ENCODE results near the gene LLGL2. TPM values are rescaled to one million over a fixed set of nuclear protein-coding genes. Genes with fewer than 3 reads are reported as not detected.

The LLGL2 gene
- polyA plus RNA-seq, 2 donors = 71.6 to 139 TPM

- whole genome bisulfite sequencing, 2 donors = 50% methylated on average over 16 of the region's 16 CpGs
- H3K27ac ChIP-seq (ENCODE audit: low read depth in 2 of 2, low read length in 1 of 2) = peak overlapping the region in 1 of 2 donors; percentile 22
- H3K27me3 ChIP-seq (ENCODE audit: control insufficient read depth in 1 of 2, insufficient read depth in 2 of 2, low read length in 2 of 2) = no peaks in the 10 kb centered on the region
- H3K4me1 ChIP-seq (ENCODE audit: control insufficient read depth in 2 of 2, insufficient read depth in 2 of 2, low read length in 1 of 2) = peaks cover 0 to 2% of the 10 kb centered on the region in 2 donors
- no peaks in the 10 kb centered on the region for H3K9me3 ChIP-seq (ENCODE audit: control insufficient read depth in 2 of 2, insufficient read depth in 1 of 2, low read depth in 1 of 2, low read length in 1 of 2)
- H3K4me3 ChIP-seq (ENCODE audit: low read depth in 1 of 2, low read length in 2 of 2) = no peak overlapping the region
- peaks cover 11 to 53% of the 10 kb centered on the region in 2 donors for H3K36me3 ChIP-seq (ENCODE audit: control insufficient read depth in 2 of 2, insufficient read depth in 2 of 2, low read length in 1 of 2)
Observed at GRCh38 chr17:75499313-75500022, 26.0 kb upstream of the LLGL2 start.

GRCh38 chr17:75500419-75501216, 24.9 kb upstream of the LLGL2 start:
- Histone ChIP-seq H3K27ac (ENCODE audit: low read depth in 2 of 2, low read length in 1 of 2) (no peak overlapping the region), H3K4me3 (ENCODE audit: low read depth in 1 of 2, low read length in 2 of 2) (no peak overlapping the region), H3K4me1 (ENCODE audit: control insufficient read depth in 2 of 2, insufficient read depth in 2 of 2, low read length in 1 of 2) (peaks cover 0 to 2% of the 10 kb centered on the region in 2 donors), H3K9me3 (ENCODE audit: control insufficient read depth in 2 of 2, insufficient read depth in 1 of 2, low read depth in 1 of 2, low read length in 1 of 2) (no peaks in the 10 kb centered on the region), H3K27me3 (ENCODE audit: control insufficient read depth in 1 of 2, insufficient read depth in 2 of 2, low read length in 2 of 2) (no peaks in the 10 kb centered on the region), H3K36me3 (ENCODE audit: control insufficient read depth in 2 of 2, insufficient read depth in 2 of 2, low read length in 1 of 2) (peaks cover 11 to 50% of the 10 kb centered on the region in 2 donors)
- 80 to 82% methylated on average over 17 of the region's 17 CpGs for WGBS, 2 donors

- no peaks in the 10 kb centered on the region for H3K27me3 ChIP-seq (ENCODE audit: control insufficient read depth in 1 of 2, insufficient read depth in 2 of 2, low read length in 2 of 2)
- peak overlapping the region in 1 of 2 donors; percentile 0 for H3K27ac ChIP-seq (ENCODE audit: low read depth in 2 of 2, low read length in 1 of 2)
- peaks cover 4 to 50% of the 10 kb centered on the region in 2 donors for H3K36me3 ChIP-seq (ENCODE audit: control insufficient read depth in 2 of 2, insufficient read depth in 2 of 2, low read length in 1 of 2)
- 64% methylated on average over 20 to 21 of the region's 21 CpGs for WGBS, 2 donors
- H3K9me3 ChIP-seq (ENCODE audit: control insufficient read depth in 2 of 2, insufficient read depth in 1 of 2, low read depth in 1 of 2, low read length in 1 of 2) = no peaks in the 10 kb centered on the region
- H3K4me1 ChIP-seq (ENCODE audit: control insufficient read depth in 2 of 2, insufficient read depth in 2 of 2, low read length in 1 of 2) = peaks cover 0 to 2% of the 10 kb centered on the region in 2 donors
- no peak overlapping the region for H3K4me3 ChIP-seq (ENCODE audit: low read depth in 1 of 2, low read length in 2 of 2)
Observed at GRCh38 chr17:75501378-75502071, 24.0 kb upstream of the LLGL2 start.

GRCh38 chr17:75502072-75502720, 23.3 kb upstream of the LLGL2 start:
- H3K36me3 ChIP-seq (ENCODE audit: control insufficient read depth in 2 of 2, insufficient read depth in 2 of 2, low read length in 1 of 2) = peaks cover 5 to 53% of the 10 kb centered on the region in 2 donors
- no peak overlapping the region for H3K27ac ChIP-seq (ENCODE audit: low read depth in 2 of 2, low read length in 1 of 2)
- 79 to 85% methylated on average over 24 to 40 of the region's 40 CpGs for WGBS, 2 donors
- no peaks in the 10 kb centered on the region for H3K27me3 ChIP-seq (ENCODE audit: control insufficient read depth in 1 of 2, insufficient read depth in 2 of 2, low read length in 2 of 2)
- no peaks in the 10 kb centered on the region for H3K9me3 ChIP-seq (ENCODE audit: control insufficient read depth in 2 of 2, insufficient read depth in 1 of 2, low read depth in 1 of 2, low read length in 1 of 2)
- no peak overlapping the region for H3K4me3 ChIP-seq (ENCODE audit: low read depth in 1 of 2, low read length in 2 of 2)
- H3K4me1 ChIP-seq (ENCODE audit: control insufficient read depth in 2 of 2, insufficient read depth in 2 of 2, low read length in 1 of 2) = peaks cover 0 to 2% of the 10 kb centered on the region in 2 donors

- 89 to 92% methylated on average over 25 of the region's 25 CpGs for WGBS, 2 donors
- no peaks in the 10 kb centered on the region for H3K27me3 ChIP-seq (ENCODE audit: control insufficient read depth in 1 of 2, insufficient read depth in 2 of 2, low read length in 2 of 2)
- H3K36me3 ChIP-seq (ENCODE audit: control insufficient read depth in 2 of 2, insufficient read depth in 2 of 2, low read length in 1 of 2) = peaks cover 9 to 57% of the 10 kb centered on the region in 2 donors
- H3K9me3 ChIP-seq (ENCODE audit: control insufficient read depth in 2 of 2, insufficient read depth in 1 of 2, low read depth in 1 of 2, low read length in 1 of 2) = no peaks in the 10 kb centered on the region
- H3K4me1 ChIP-seq (ENCODE audit: control insufficient read depth in 2 of 2, insufficient read depth in 2 of 2, low read length in 1 of 2) = peaks cover 0 to 2% of the 10 kb centered on the region in 2 donors
- no peak overlapping the region for H3K27ac ChIP-seq (ENCODE audit: low read depth in 2 of 2, low read length in 1 of 2)
- H3K4me3 ChIP-seq (ENCODE audit: low read depth in 1 of 2, low read length in 2 of 2) = no peak overlapping the region
Observed at GRCh38 chr17:75502721-75503329, 22.7 kb upstream of the LLGL2 start.

DNA sequence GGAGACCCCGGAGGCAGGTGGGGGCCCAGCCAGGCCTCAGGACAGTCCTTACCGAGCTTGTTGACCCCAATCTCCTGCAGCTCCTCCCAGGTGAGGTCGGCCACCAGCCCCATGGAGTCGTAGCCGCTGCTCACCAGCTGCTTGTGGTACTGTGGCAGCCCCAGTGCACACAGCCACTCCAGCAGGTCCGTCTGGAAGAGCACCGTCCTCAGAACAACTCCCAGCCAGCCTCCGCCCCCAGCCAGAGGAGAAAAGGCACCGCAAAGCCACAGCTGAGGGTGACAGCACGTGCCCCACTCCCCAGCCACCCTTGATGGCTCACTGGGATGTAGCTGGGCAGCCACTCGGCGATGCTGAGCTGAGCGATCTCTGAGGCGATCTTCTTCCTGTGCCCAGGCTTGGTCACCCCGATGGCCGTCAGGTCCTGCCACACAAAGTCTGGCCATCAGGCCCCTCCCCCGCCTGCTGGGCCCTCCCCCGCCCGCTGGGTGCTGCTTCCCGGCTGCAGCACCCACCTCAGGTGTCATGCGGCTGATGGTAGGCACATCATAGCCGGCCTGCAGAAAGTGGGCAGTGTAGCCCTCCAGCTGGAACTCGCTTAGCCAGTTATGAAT, 22.1 kb upstream of the LLGL2 start:
- H3K4me1 ChIP-seq (ENCODE audit: control insufficient read depth in 2 of 2, insufficient read depth in 2 of 2, low read length in 1 of 2) = peaks cover 0 to 2% of the 10 kb centered on the region in 2 donors
- no peak overlapping the region for H3K27ac ChIP-seq (ENCODE audit: low read depth in 2 of 2, low read length in 1 of 2)
- no peaks in the 10 kb centered on the region for H3K9me3 ChIP-seq (ENCODE audit: control insufficient read depth in 2 of 2, insufficient read depth in 1 of 2, low read depth in 1 of 2, low read length in 1 of 2)
- no peak overlapping the region for H3K4me3 ChIP-seq (ENCODE audit: low read depth in 1 of 2, low read length in 2 of 2)
- H3K27me3 ChIP-seq (ENCODE audit: control insufficient read depth in 1 of 2, insufficient read depth in 2 of 2, low read length in 2 of 2) = no peaks in the 10 kb centered on the region
- H3K36me3 ChIP-seq (ENCODE audit: control insufficient read depth in 2 of 2, insufficient read depth in 2 of 2, low read length in 1 of 2) = peaks cover 9 to 53% of the 10 kb centered on the region in 2 donors
- WGBS, 2 donors = 79 to 82% methylated on average over 23 of the region's 23 CpGs

GRCh38 chr17:75503976-75504346, 21.5 kb upstream of the LLGL2 start:
- Histone ChIP-seq H3K9me3 (ENCODE audit: control insufficient read depth in 2 of 2, insufficient read depth in 1 of 2, low read depth in 1 of 2, low read length in 1 of 2) (no peaks in the 10 kb centered on the region), H3K4me3 (ENCODE audit: low read depth in 1 of 2, low read length in 2 of 2) (no peak overlapping the region), H3K27ac (ENCODE audit: low read depth in 2 of 2, low read length in 1 of 2) (no peak overlapping the region), H3K36me3 (ENCODE audit: control insufficient read depth in 2 of 2, insufficient read depth in 2 of 2, low read length in 1 of 2) (peaks cover 9 to 48% of the 10 kb centered on the region in 2 donors), H3K4me1 (ENCODE audit: control insufficient read depth in 2 of 2, insufficient read depth in 2 of 2, low read length in 1 of 2) (peaks cover 0 to 2% of the 10 kb centered on the region in 2 donors), H3K27me3 (ENCODE audit: control insufficient read depth in 1 of 2, insufficient read depth in 2 of 2, low read length in 2 of 2) (no peaks in the 10 kb centered on the region)
- WGBS, 2 donors = 58 to 66% methylated on average over 13 of the region's 13 CpGs

GRCh38 chr17:75504347-75505151, 20.9 kb upstream of the LLGL2 start:
- H3K4me1 ChIP-seq (ENCODE audit: control insufficient read depth in 2 of 2, insufficient read depth in 2 of 2, low read length in 1 of 2) = peaks cover under 1 to 4% of the 10 kb centered on the region in 2 donors
- H3K27ac ChIP-seq (ENCODE audit: low read depth in 2 of 2, low read length in 1 of 2) = no peak overlapping the region

More at GRCh38 chr17:75504347-75505151, 20.9 kb upstream of the LLGL2 start:
- H3K27me3 ChIP-seq (ENCODE audit: control insufficient read depth in 1 of 2, insufficient read depth in 2 of 2, low read length in 2 of 2) = no peaks in the 10 kb centered on the region
- no peak overlapping the region for H3K4me3 ChIP-seq (ENCODE audit: low read depth in 1 of 2, low read length in 2 of 2)
- peaks cover 9 to 46% of the 10 kb centered on the region in 2 donors for H3K36me3 ChIP-seq (ENCODE audit: control insufficient read depth in 2 of 2, insufficient read depth in 2 of 2, low read length in 1 of 2)
- 72 to 78% methylated on average over 31 to 32 of the region's 32 CpGs for WGBS, 2 donors
- H3K9me3 ChIP-seq (ENCODE audit: control insufficient read depth in 2 of 2, insufficient read depth in 1 of 2, low read depth in 1 of 2, low read length in 1 of 2) = no peaks in the 10 kb centered on the region
